Keratinocyte (primary cell): ENCODE measurements around the gene NUMBL.

Source experiments
- CTCF ChIP-seq, 3 experiments: IDR thresholded peaks in 1 of 3; conservative IDR thresholded peaks in 1 of 3; optimal IDR thresholded peaks in 1 of 3; 2 replicates in 2 of 3; 3 replicates in 1 of 3; pipeline versions ENCODE3 to v1.5.1; 2011; ENCODE audit warnings: low read length in 3 of 3, mild to moderate bottlenecking in 3 of 3, moderate library complexity in 2 of 3, control low read depth in 1 of 3, inconsistent platforms in 1 of 3; ENCODE audit not compliant: insufficient read depth in 2 of 3; ENCODE audit errors: extremely low read depth in 1 of 3
- EZH2 ChIP-seq: IDR thresholded peaks from one replicate; pipeline ENCODE4 v1.6.1; 2012; ENCODE audit warnings: inconsistent platforms, mild to moderate bottlenecking, low read length, moderate library complexity

- TF ChIP-seq CTCF (optimal IDR thresholded peaks at IDR 0.05 in 1 of 3, IDR thresholded peaks at IDR 0.05 in 1 of 3, conservative IDR thresholded peaks at IDR 0.05 in 1 of 3; ENCODE audit: extremely low read depth in 1 of 3, insufficient read depth in 2 of 3, low read length in 3 of 3) = no peak
- TF ChIP-seq EZH2 = no peak
These were observed 59.8 kb downstream of the NUMBL start for GRCh38 chr19:40630571-40631160.
